Heart left ventricle (tissue), 13 donors: ENCODE results near the gene CALML5.

Source experiments
- POLR2A ChIP-seq, 2 donors: fragments of 450-650 bp; IDR thresholded peaks; one replicate each; pipeline ENCODE4 v1.6.1; 2017; ENCODE audit warnings: antibody characterized with exemption in 2 of 2, mild to moderate bottlenecking in 2 of 2, moderate library complexity in 2 of 2
- TF ChIP-seq, protein P1 (sequence below), 12 donors: fragments of 200-600 bp; sonication (generic) in 4 of 12; IDR thresholded peaks; one replicate each; pipeline versions ENCODE4 v1.5.0 to v1.8.0; 2018 to 2022; ENCODE audit warnings: antibody characterized with exemption in 12 of 12, mild to moderate bottlenecking in 5 of 12
- donor health status: ischemic (EF 13 %, LVEDD 7.1; RV severe dilation, severe dysfunction).
- donor health status: DM: no; HTN: yes; CAD: no.
- donor health status: DM: no; HTN: no; CAD: no.
- donor health status: ischemic (EF 25% LVEDD 6.9; RV normal size, moderate dysfunction).
- donor health status: ischemic (EF 25% LVEDD 5.7; RV mildly dilated, moderate dysfunction).
- donor health status: ischemic (EF 35%, LVEDD 5.7; RV mildly dilated, moderate dysfunction).
- donor health status: nonischemic (EF 11% LVEDD 7.7; RV severe dilation, severe dysfunction).
- donor health status: DM: yes; HTN: yes; CAD: no.
- donor health status: PGD.
- donor health status: ischemic (EF 29% LVEDD 5.4; RV normal size, mild dysfunction).
- donor health status: nonischemic (EF 23%, LVEDD 6.1; RV moderate dilation, normal function).

DNA sequence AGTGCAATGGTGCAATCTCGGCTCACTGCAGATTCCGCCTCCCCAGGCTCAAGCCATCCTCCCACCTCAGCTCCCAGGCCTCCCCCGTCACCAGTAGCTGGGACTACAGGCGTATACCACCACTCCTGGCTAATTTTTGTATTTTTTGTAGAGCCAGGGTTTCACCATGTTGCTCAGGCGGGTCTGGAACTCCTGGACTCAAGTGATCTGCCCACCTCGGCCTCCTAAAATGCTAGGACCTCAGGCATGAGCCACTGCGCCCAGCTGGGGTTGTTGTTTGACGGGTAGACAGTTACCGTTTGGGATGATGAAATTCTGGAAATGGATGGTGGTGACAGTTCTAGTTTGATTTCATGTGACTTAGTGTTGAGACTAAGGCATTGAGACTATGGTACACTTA, 40.7 kb upstream of the CALML5 start:
- TF ChIP-seq, protein P1, sequence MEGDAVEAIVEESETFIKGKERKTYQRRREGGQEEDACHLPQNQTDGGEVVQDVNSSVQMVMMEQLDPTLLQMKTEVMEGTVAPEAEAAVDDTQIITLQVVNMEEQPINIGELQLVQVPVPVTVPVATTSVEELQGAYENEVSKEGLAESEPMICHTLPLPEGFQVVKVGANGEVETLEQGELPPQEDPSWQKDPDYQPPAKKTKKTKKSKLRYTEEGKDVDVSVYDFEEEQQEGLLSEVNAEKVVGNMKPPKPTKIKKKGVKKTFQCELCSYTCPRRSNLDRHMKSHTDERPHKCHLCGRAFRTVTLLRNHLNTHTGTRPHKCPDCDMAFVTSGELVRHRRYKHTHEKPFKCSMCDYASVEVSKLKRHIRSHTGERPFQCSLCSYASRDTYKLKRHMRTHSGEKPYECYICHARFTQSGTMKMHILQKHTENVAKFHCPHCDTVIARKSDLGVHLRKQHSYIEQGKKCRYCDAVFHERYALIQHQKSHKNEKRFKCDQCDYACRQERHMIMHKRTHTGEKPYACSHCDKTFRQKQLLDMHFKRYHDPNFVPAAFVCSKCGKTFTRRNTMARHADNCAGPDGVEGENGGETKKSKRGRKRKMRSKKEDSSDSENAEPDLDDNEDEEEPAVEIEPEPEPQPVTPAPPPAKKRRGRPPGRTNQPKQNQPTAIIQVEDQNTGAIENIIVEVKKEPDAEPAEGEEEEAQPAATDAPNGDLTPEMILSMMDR (IDR thresholded peaks at IDR 0.05), result no peak
- no peak for TF ChIP-seq POLR2A (IDR thresholded peaks at IDR 0.05)
